Osteoblast (primary cell): ENCODE data around the gene MCFD2. TPM values are rescaled to one million over a fixed set of nuclear protein-coding genes. Genes with fewer than 3 reads are reported as not detected.
A peak's percentile ranks its signal among the peaks of the same experiment; 100 is the strongest.

Experiments used
- DNase-seq: peaks from one replicate; pipeline ENCODE4 v3.0.0; 2011; ENCODE audit warnings: low spot score, mixed read lengths; ENCODE audit not compliant: insufficient read length; ENCODE audit errors: missing footprints
- H2AFZ ChIP-seq: 2 replicates; pipeline ENCODE4 v1.6.0; 2011; ENCODE audit warnings: mild to moderate bottlenecking, low read length
- H3K27ac ChIP-seq: 2 replicates; pipeline ENCODE4 v1.5.1; 2011; ENCODE audit warnings: mild to moderate bottlenecking, low read depth, low read length, moderate library complexity
- H3K27me3 ChIP-seq: 2 replicates; pipeline ENCODE4 v1.6.0; 2012; ENCODE audit warnings: mild to moderate bottlenecking, control low read depth, inconsistent platforms, low read length, moderate library complexity; ENCODE audit not compliant: insufficient read depth
- H3K36me3 ChIP-seq: 2 replicates; pipeline ENCODE4 v1.5.1; 2011; ENCODE audit warnings: mild to moderate bottlenecking, low read length, control low read depth, moderate library complexity; ENCODE audit not compliant: insufficient read depth
- H3K4me1 ChIP-seq: 2 replicates; pipeline ENCODE4 v1.5.1; 2011; ENCODE audit warnings: mild to moderate bottlenecking, low read length, control low read depth, moderate library complexity; ENCODE audit not compliant: insufficient read depth
- H3K4me2 ChIP-seq: 2 replicates; pipeline ENCODE4 v1.6.0; 2011; ENCODE audit warnings: mild to moderate bottlenecking, low read length; ENCODE audit not compliant: insufficient read depth
- H3K4me3 ChIP-seq: fragments of 200-600 bp; sonication (generic); 3 replicates; pipeline ENCODE4 v1.5.1; 2012; ENCODE audit warnings: mild to moderate bottlenecking, low read length, inconsistent platforms; ENCODE audit not compliant: insufficient read depth
- H3K79me2 ChIP-seq: 2 replicates; pipeline ENCODE4 v1.6.0; 2012; ENCODE audit warnings: mild to moderate bottlenecking, low read length, control low read depth, inconsistent platforms; ENCODE audit not compliant: insufficient read depth
- H3K9me3 ChIP-seq: 2 replicates; pipeline ENCODE4 v1.5.1; 2011; ENCODE audit warnings: low read depth, low read length, control low read depth
- H4K20me1 ChIP-seq: 2 replicates; pipeline ENCODE4 v1.6.0; 2012; ENCODE audit warnings: mild to moderate bottlenecking, low read length, control low read depth; ENCODE audit not compliant: insufficient read depth
- CTCF ChIP-seq: IDR thresholded peaks from 2 replicates; pipeline ENCODE4 v1.5.1; 2011; ENCODE audit warnings: mild to moderate bottlenecking, low read depth, low read length, moderate library complexity; ENCODE audit errors: extremely low read depth
- total RNA-seq: library from RNA; depleted of rRNA; stranded (reverse); fragments of >200 nt; gene quantifications from 2 replicates; pipeline ENCODE4 v1.2.3, GENCODE V29; 2012

The MCFD2 gene
- 136 and 185 TPM in 2 replicates for total RNA-seq

DNA sequence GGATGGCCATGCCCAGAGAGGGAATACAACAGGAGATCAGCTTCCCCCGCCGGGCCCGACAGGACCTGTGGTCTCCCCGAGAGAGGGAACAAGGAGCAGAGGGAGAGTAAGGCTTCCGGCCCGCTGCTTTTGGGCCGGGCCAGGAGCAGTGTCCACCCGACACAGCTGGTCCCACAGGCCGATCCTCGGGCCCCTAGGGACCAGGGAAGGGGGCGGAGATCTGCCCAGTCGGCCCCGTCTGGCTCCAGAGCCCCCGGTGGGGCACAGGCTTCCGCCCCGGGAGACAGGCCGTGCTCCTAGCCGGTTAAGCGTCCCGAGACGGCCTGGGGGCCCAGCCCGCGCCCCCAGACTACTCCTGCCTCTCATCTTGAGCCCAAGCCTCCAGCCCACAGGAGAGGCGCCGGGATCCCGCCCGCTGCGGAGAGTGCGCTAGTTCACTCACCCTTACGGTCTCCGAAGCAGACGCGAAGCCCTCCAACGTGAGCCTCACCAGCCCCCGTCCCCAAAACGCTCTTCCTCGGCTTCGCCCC, at the start of gene MCFD2:
TSS of gene MCFD2 (minus strand) at position 526 of the 530 bp plus-strand sequence. CDS start 6,635 bp downstream, outside the sequence.
- peak within 1 kb of the TSS; percentile 91 for H3K4me2 ChIP-seq
- H3K4me3 ChIP-seq, result peak within 1 kb of the TSS; percentile 86
- DNase-seq, result peak; percentile 92
- peaks cover 23% of the 10 kb centered on the region for H4K20me1 ChIP-seq
- H2AFZ ChIP-seq, result peak within 1 kb of the TSS; percentile 88
- no peaks in the 10 kb centered on the region for H3K9me3 ChIP-seq
- H3K4me1 ChIP-seq, result peaks cover 30% of the 10 kb centered on the region
- H3K27ac ChIP-seq, result peak within 1 kb of the TSS; percentile 90
- peaks cover 71% of the 10 kb centered on the region for H3K79me2 ChIP-seq
- no peak for TF ChIP-seq CTCF
- no peaks in the 10 kb centered on the region for H3K27me3 ChIP-seq
- peaks cover 16% of the 10 kb centered on the region for H3K36me3 ChIP-seq

DNA sequence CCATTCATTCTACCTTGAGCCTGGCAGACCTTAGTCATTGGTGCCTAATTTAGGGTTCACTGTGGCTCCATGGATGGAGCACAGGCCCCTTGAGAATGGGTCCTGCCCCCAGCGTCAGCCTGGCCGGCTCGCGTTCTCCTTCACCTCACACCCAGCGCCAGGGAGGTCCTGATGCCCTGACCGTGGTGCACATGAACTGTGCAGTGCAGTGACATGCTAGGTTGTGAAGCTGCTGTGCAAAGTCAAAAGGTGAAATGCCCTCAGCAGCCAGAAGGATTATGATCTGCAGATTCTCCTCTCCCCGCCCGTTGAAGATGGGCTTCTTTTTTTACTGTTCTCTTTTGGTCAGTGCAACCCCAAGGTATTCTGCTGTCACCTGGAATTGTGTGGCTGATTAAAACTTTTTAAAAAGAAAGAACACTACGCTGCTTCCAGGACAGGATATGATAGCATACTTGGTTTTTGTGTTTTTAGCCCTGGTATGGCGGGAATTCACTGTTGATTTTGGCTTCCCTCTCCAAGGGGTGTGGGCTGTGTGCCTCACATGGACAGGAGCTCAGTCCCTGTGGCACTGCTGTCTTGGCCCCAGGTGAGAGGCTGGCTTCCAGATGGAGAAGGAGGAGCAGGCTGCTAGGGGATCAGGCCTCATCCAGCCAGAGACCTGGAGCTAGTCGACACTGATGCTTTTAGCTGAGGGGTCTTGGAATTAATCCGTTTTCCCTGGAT, 49.4 kb upstream of the MCFD2 start:
- Histone ChIP-seq H4K20me1 (peaks cover 6% of the 10 kb centered on the region), H3K4me3 (peak overlapping the region; percentile 10), H3K27ac (peak overlapping the region; percentile 63), H2AFZ (no peak overlapping the region), H3K27me3 (no peaks in the 10 kb centered on the region), H3K36me3 (peaks cover 29% of the 10 kb centered on the region), H3K79me2 (peaks cover 33% of the 10 kb centered on the region), H3K4me1 (peaks cover 56% of the 10 kb centered on the region), H3K9me3 (no peaks in the 10 kb centered on the region), H3K4me2 (peak overlapping the region; percentile 38)
- TF ChIP-seq CTCF, result no peak
- peak; percentile 78 for DNase-seq

DNA sequence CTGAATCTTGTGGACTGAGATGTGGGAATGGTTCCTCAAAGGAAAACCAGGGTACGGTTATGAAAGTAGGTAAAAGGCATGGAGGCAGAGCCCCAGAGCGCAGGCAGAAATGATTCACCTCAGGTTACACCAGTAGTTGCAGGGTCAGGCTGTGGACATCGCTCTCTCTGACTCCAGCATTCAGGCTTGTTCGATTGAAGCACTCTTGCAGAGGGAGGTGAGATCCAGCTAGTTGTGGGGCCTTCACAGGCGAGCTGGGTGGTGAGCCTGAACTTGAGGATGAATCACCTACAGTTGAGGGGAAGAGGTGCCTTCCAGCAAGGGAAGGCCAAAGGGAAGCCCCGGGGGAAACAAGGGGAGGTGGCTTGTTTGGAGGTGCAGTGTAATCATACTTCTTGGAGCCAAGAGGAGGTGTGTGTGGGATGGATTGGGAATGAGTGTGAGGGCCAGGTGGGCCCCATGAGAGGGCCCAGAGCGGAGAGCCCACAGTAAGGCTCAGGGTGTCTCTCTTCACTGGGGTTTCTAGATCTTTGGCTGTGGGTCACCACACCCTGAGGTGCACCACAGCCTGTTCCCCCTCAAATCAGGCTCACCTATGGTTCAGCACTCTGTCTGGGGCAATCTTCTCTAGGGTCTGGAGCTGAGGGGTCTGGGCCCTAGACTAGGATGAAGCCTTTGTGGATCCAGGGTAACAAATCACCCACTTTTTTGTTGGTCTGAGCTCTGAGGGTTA, 48.5 kb upstream of the MCFD2 start:
- H3K27me3 ChIP-seq, result no peaks in the 10 kb centered on the region
- peaks cover 28% of the 10 kb centered on the region for H3K79me2 ChIP-seq
- peaks cover 8% of the 10 kb centered on the region for H4K20me1 ChIP-seq
- H3K9me3 ChIP-seq, result no peaks in the 10 kb centered on the region
- no peak overlapping the region for H2AFZ ChIP-seq
- H3K4me3 ChIP-seq, result no peak overlapping the region
- peaks cover 50% of the 10 kb centered on the region for H3K4me1 ChIP-seq
- H3K4me2 ChIP-seq, result no peak overlapping the region
- H3K27ac ChIP-seq, result peak overlapping the region; percentile 63
- peaks cover 35% of the 10 kb centered on the region for H3K36me3 ChIP-seq
- TF ChIP-seq CTCF, result no peak
- peak; percentile 91 for DNase-seq

DNA sequence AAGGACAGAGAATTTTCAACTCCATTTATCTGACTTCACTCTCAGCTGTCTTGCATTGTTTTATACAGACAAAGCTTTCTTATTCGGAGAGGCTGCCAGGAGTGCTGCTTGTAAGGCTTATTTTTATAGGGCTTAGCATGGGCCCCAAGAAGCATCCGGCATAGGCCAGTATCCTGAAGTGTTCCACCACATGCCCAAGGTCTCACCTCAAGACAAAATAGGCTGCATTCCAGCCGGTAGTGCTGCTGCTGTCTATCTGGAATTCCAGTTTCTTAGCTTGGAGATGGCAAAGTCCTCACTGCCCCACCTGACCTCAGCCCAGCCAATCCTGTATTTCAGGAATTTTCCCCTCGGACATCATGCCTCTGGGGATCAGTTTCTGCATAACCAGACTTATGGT, 47.6 kb upstream of the MCFD2 start:
- H3K79me2 ChIP-seq, result peaks cover 28% of the 10 kb centered on the region
- no peak for TF ChIP-seq CTCF

More for the DNA sequence above, 47.6 kb upstream of the MCFD2 start:
- Histone ChIP-seq H2AFZ (no peak overlapping the region), H3K4me1 (peaks cover 44% of the 10 kb centered on the region), H4K20me1 (peaks cover 12% of the 10 kb centered on the region), H3K9me3 (no peaks in the 10 kb centered on the region), H3K36me3 (peaks cover 44% of the 10 kb centered on the region), H3K27ac (peak overlapping the region; percentile 63), H3K4me2 (no peak overlapping the region), H3K27me3 (no peaks in the 10 kb centered on the region), H3K4me3 (no peak overlapping the region)
- no peak for DNase-seq
